CD4-positive, alpha-beta T cell treated with Interferon gamma for 1 hour (primary cell): ENCODE data around the gene RPL39L.
"Not testable (repeated sequence)": the region's sequence is repeated elsewhere in the genome, so short reads cannot be mapped to it uniquely, and the experiment has no call there.

Source experiments
- DNase-seq: peaks from one replicate; pipeline ENCODE4 v3.0.0-alpha.2; 2020

RPL39L gene

DNA sequence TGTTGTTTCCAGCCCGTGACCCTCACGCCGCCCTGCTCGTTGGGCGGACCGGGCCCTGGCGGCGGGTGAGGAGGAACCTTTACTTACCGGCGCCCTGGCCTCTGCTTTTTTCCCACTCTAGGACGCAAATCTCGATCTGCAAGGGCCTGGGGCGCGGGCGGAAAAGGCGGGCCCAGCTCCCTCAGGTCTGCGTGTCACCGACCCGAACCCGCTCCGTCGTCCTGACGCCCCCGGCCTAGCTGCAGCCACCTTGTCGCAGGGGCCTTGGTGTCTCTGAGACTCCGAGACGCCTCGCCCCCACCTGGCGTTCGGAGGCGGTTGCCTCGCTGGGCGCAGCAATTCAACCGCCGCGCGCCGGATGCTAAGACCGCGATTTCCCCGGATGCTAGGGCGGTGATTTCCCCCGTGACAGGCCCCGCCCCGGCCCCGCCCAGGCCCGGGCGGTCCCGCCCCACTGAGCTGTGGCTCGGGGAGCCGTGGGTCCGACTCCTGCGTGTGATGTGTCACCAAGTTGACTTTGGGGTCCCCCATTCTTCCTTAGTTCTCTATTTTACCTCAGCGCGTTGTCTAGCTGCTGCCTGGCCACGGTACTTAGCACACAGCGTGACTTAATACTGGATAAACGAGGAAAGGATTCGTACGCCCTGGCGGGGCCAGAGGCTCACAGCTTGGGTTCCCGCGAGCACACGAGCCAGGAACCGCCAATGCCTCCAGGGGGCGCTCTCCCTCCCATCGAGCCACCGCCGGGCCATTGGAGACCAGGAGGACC lies at the start of gene RPL39L:
RPL39L (minus strand) TSS at position 371 of the 769 bp plus-strand sequence. CDS start 18,196 bp downstream, outside the sequence.
- DNase-seq: peak; percentile 92

DNA sequence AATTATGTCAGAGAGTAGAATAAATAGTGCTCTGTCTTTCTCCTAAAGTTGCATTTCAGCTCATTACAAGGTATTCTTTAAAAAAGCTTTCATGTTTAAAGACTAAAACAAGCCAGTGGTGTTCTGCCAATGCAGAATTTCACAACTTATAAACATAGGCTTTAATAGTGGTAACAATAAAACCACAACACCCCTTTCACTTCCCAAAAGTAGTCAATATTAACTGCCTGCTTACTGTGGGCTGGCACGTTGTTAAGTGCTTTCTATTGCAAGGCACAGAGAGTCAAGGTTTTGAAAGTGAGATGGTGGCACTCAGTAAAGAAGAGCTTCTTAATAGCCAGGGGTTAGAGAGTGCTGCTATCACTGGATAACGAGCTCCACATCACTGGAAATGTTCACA lies 49.6 kb upstream of the RPL39L start:
- no peak for DNase-seq

DNA sequence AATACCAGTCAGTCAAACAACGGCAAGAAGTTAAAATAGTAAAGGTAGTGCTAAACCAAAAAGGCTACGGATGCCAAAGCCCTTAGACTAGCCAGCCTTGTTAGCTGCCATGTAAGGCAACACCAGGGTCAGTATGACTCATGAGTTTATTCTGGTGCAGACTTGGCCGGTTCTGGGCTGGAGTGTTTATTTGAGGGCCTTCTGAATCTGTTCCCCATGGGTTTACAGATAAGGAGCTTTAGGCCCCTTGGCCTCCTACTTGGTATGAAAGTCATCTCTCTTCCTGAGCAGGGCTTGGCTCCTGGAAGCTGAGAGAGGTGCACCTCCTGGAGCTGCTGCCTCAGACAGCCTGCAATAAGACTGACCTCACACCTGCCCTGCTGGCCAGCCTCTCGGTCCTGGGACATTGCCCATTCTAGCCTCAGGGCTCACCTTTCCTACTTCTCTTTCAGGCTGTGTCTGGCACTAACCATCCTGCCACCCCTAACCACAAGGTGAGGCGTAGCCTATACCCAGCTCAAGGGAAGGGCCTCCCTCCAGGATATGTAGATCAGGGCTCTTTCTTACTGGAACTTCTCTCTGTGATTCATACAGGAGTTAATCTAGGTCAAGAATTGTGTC lies 47.6 kb upstream of the RPL39L start:
- no peak for DNase-seq

DNA sequence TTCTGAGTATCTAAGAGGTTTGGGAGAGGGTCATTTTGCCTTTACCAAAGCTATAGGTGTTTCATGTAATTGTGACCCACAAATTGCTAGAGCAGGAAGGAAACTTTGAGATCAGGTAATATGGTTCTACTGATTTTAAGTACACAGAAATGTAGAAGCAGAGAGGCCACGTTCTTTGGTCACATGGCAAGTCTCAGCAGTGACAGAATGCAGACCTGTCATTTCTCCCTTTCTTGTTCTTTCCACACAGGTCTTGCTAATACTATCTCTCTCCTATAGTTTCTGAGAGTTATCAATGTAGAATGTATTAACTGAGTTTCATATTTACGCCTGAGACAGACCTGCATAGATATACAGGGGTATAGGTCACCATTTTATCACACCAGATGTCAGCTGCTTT lies 47.1 kb upstream of the RPL39L start:
- no peak for DNase-seq

DNA sequence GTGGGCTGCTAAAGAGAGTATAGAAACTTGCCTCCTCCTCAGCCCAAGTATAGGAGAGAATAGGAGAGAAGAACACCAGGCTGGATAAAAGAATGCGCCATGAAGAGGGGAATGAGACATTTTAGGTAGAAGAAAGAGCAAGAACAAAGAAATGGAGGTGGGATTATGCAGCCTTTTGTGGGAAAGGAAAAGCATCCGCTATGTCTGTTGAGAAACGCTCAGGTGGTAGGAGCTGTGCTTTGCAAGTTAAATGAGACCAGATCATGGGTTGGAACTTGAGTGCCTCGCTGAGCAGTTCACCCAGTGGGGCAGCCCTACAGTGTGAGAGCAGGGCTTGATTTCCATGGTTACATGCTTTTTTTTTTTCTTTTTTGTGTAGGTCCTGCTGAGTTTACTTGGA lies 46.5 kb upstream of the RPL39L start:
- no peak for DNase-seq

- no peak for DNase-seq
Observed at GRCh38 chr3:187183903-187184302, 44.6 kb upstream of the RPL39L start.

- no peak for DNase-seq
Observed at GRCh38 chr3:187183210-187183862, 44.0 kb upstream of the RPL39L start.

GRCh38 chr3:187181454-187182170 lies 42.3 kb upstream of the RPL39L start:
- no peak for DNase-seq

- no peak for DNase-seq
Observed at GRCh38 chr3:187172929-187173328, 33.6 kb upstream of the RPL39L start.

- DNase-seq: not testable (repeated sequence)
Observed at GRCh38 chr3:187170911-187171310, 31.6 kb upstream of the RPL39L start.

GRCh38 chr3:187169231-187169960 lies 30.1 kb upstream of the RPL39L start:
- no peak for DNase-seq

GRCh38 chr3:187167777-187168176 lies 28.5 kb upstream of the RPL39L start:
- DNase-seq: no peak

- no peak for DNase-seq
Observed at GRCh38 chr3:187166750-187167149, 27.5 kb upstream of the RPL39L start.

- no peak for DNase-seq
Observed at GRCh38 chr3:187165144-187165543, 25.8 kb upstream of the RPL39L start.

- DNase-seq: no peak
Observed at GRCh38 chr3:187162265-187162953, 23.1 kb upstream of the RPL39L start.

GRCh38 chr3:187161556-187161955 lies 22.3 kb upstream of the RPL39L start:
- no peak for DNase-seq

DNA sequence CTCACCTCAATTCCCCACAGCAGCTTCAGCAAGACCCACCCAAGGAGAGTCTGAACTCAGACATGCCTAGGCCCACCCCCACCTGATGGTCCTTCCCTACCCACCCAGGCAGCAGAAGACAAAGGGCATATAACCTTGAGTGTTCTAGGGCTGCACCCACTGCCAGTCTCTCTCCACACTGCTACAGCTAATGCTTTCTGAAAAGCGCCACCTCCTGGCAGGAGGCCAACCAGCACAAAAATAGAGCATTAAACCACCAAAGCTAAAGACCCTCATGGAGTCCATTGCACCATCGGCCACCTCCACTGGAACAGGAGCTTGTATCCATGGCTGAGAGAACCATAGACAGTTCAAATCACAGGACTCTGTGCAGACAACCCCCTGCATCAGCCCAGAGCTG lies 11.3 kb upstream of the RPL39L start:
- DNase-seq: peak; percentile 61

DNA sequence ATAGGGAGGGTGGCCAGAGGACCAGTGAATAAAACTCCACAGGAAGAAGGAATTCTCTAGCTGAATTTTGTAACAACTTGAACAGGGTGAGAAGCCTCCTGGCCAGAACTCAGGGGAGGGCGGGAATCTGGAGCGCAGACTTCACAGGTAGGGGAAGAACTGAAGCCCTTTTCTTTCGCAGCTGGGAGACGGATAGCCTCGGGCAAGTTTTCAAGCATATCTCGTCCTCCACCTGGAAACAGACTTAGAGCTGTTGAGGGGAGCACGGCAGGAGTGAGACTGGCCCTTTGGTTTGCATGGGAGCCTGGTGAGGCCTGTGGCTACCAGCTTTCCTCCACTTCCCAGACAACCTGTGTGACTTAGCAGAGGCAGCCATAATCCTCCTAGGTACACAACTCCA lies 10.9 kb upstream of the RPL39L start:
- no peak for DNase-seq

DNA sequence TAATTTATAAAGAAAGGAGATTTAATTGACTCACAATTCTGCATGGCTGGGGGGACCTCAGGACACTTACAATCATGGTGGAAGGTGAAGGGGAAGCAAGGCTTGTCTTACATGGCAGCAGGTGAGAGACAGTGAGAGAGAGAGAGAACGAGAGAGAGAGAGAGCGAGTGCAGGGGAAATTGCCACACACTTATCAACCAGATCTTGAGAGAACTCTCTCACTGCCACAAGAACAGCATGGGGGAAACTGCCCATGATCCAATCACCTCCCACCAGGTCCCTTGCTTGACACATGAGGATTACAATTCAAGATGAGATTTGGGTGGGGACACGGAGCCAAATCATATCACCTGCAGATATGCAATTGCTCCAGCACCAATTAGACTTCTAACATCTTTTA lies 7.1 kb upstream of the RPL39L start:
- no peak for DNase-seq

GRCh38 chr3:187145149-187145895 lies 6.0 kb upstream of the RPL39L start:
- DNase-seq: no peak

DNA sequence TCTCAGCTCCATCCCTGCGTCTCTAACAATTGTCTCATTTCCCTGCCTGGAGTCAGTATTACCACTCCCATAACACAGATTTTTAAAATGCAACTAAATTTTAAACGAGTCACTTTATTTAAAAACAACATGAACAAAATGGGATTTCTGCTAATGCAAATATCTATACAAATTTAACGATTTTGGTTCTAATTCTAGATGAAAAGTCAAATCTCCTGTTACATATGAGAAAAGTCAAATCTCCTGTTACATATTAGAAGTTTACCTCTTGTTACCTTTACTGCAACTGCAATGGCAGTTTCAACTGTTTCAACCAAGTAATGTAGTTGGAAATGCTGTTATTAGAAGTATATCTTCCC lies 578 bp upstream of the RPL39L start:
- no peak for DNase-seq
